Gastrocnemius medialis (tissue), 4 donors: Measurements from ENCODE around the gene ZBTB44.

Experiments used
- CTCF ChIP-seq, 5 experiments: fragments of 450-650 bp in 3 of 5; fragments of 200-600 bp in 2 of 5; sonication (generic) in 2 of 5; IDR thresholded peaks in 4 of 5; conservative IDR thresholded peaks in 1 of 5; 1 replicate in 4 of 5; 2 replicates in 1 of 5; pipeline ENCODE4 v1.5.1; 2016 to 2019; ENCODE audit warnings: antibody characterized with exemption in 5 of 5, mild to moderate bottlenecking in 3 of 5, moderate library complexity in 3 of 5
- POLR2A ChIP-seq, 2 donors: fragments of 450-650 bp; IDR thresholded peaks; one replicate each; pipeline ENCODE4 v1.6.1; 2017; ENCODE audit warnings: antibody characterized with exemption in 2 of 2, mild to moderate bottlenecking in 2 of 2, moderate library complexity in 2 of 2

- no peak for TF ChIP-seq POLR2A (IDR thresholded peaks at IDR 0.05)
- no peak for TF ChIP-seq CTCF (IDR thresholded peaks at IDR 0.05 in 4 of 5, conservative IDR thresholded peaks at IDR 0.05 in 1 of 5)
These were observed 102.2 kb downstream of the ZBTB44 start for GRCh38 chr11:130212431-130212961.
